ENCODE results near the gene PITPNC1.

The PITPNC1 gene

DNA sequence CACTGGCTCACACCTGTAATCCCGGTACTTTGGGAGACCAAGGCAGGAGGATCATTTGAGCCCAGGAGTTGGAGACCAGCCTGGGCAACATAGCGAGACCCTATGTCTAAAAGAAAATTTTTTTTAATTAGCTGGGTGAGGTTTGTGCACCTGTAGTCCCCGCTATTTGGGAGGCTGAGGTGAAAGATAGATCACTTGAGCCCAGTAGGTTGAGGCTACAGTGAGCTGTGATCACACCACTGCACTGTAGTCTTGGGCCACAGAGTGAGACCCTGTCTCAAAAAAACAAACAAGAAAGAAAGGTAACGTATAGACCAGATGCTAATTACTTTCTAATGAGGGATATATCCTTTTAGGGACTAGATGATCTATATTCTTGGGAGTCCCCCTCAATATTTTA, 348.7 kb downstream of the PITPNC1 start:
- TF ChIP-seq, protein P1, sequence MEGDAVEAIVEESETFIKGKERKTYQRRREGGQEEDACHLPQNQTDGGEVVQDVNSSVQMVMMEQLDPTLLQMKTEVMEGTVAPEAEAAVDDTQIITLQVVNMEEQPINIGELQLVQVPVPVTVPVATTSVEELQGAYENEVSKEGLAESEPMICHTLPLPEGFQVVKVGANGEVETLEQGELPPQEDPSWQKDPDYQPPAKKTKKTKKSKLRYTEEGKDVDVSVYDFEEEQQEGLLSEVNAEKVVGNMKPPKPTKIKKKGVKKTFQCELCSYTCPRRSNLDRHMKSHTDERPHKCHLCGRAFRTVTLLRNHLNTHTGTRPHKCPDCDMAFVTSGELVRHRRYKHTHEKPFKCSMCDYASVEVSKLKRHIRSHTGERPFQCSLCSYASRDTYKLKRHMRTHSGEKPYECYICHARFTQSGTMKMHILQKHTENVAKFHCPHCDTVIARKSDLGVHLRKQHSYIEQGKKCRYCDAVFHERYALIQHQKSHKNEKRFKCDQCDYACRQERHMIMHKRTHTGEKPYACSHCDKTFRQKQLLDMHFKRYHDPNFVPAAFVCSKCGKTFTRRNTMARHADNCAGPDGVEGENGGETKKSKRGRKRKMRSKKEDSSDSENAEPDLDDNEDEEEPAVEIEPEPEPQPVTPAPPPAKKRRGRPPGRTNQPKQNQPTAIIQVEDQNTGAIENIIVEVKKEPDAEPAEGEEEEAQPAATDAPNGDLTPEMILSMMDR (IDR thresholded peaks at IDR 0.05): no peak

DNA sequence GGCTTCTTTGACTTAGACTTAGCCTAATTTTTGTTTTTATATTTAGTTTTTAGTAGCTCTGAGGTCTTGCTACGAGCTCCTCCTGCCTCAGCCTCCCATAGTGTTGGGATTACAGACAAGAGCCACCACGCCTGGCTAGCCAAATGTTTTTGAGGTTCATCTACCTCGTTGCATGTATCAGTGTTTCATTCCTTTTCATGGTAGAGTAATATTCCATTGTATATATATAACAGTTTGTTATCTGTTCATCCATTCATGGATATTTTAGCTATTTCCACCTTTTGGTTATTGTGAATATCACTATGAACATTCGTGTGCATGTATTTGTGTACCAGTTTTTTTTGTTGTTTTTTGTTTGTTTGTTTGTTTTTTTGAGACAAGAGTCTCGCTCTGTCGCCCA, 352.8 kb downstream of the PITPNC1 start:
- TF ChIP-seq, protein P1 (IDR thresholded peaks at IDR 0.05): no peak

DNA sequence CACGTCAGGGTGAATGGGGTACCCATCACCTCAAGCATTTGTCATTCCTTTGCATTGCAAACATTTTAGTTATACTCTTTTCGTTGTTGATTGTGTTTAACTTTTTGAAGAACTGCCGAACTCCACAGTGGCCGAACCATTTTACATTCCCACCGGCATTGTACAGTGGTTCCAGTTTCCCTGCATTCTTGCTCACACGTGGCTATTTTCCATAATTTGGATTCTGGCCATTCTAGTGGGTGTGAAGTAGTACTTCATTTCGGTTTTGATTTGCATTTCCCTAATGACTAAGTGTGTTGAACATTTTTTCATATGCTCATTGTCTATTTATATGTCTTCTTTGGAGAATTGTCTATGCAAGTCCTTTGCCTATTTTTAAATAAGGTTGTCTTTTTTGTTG, 353.6 kb downstream of the PITPNC1 start:
- TF ChIP-seq, protein P1 (IDR thresholded peaks at IDR 0.05): no peak

DNA sequence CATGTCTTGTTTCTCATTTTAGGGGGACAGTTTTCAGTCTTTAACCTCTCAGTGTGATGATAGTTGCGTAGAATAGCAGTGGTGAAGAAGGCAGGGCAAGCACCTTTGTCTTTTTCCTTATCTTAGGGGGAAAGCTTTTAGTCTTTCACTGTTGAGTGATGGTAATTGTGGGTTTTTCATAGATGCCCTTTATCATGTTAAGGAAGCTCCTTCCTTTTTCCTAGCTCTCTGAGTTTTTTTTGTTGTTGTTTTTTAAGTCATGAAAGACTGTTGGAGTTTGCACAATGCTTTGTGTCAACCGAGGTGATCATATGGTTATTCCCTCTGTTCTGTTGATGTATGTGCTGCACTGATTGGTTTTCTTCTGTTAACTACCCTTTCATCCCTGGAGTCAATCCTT, 356.4 kb downstream of the PITPNC1 start:
- TF ChIP-seq, protein P1 (IDR thresholded peaks at IDR 0.05): no peak

DNA sequence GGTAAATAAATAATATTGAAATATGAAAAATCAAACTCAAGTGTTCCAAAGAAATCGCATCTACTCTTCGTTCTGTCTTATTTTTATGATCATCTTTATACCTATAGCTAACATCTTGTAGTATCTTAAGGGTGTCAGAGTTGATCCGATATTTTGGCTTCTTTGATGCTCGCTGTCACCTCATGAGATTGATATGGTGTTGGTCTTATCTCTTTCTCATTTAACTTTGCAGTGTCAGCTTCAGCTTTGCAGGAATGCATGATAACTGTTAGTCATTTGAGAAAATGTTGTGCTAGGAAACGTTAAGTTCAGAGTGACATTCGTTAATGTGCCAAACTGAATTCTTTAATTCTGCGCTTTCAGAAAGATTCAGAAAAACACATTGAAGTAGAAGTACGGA, 360.1 kb downstream of the PITPNC1 start:
- TF ChIP-seq, protein P1 (IDR thresholded peaks at IDR 0.05): no peak

DNA sequence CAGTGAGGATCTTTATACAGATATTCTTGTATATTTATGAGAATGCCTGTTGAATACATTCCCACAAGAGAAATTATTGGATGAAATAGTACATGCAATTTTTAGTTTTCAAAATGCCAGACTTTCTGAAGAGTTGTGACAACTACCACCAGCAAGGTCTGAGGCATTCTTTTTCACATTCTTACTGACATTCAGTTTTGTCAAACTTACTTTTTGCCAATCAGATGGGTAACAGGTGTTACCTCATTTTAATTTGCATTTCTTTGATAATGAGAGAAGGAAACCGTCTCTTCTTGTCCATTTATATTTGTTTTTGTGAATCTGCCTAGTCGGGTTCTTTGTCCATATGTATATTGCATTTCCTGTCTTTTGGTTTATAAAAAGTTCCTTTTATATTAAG, 364.9 kb downstream of the PITPNC1 start:
- TF ChIP-seq, protein P1 (IDR thresholded peaks at IDR 0.05): no peak
